Activated CD4-positive, alpha-beta T cell treated with anti-CD3 and anti-CD28 coated beads for 36 hours (primary cell): ENCODE results near the gene CPSF2. TPM values are rescaled to one million over a fixed set of nuclear protein-coding genes. Genes with fewer than 3 reads are reported as not detected.
A peak's percentile ranks its signal among the peaks of the same experiment; 100 is the strongest.

Experiments used
- ATAC-seq: fragments of 200-7000 bp; cut with Tn5 transposase; one replicate; pipeline ENCODE4 v1.10.0; 2021; ENCODE audit warnings: mild to moderate bottlenecking, moderate library complexity
- CTCF ChIA-PET: fragments of 350-600 bp; sonication (Branson Sonifier 250); formaldehyde crosslinking; loops from one replicate; lab custom pipeline; 2021; ENCODE audit warnings: antibody characterized with exemption; lab: Charles Lee
- POLR2A ChIA-PET: fragments of 350-600 bp; sonication (Branson Sonifier 250); formaldehyde crosslinking; loops from one replicate; lab custom pipeline; 2021; ENCODE audit warnings: antibody characterized with exemption, inconsistent platforms; lab: Charles Lee
- DNase-seq: peaks from one replicate; pipeline ENCODE4 v3.0.0-alpha.2; 2020
- H3K27ac Mint-ChIP-seq: one replicate; pipeline ENCODE4 v1.8.0; 2021; ENCODE audit warnings: mixed read lengths
- H3K27me3 Mint-ChIP-seq: one replicate; pipeline ENCODE4 v1.8.0; 2021; ENCODE audit warnings: mixed read lengths
- H3K36me3 Mint-ChIP-seq: one replicate; pipeline ENCODE4 v1.8.0; 2021; ENCODE audit warnings: low read depth, mixed read lengths
- H3K4me1 Mint-ChIP-seq: one replicate; pipeline ENCODE4 v1.8.0; 2021; ENCODE audit warnings: mixed read lengths
- H3K4me3 Mint-ChIP-seq: one replicate; pipeline ENCODE4 v1.8.0; 2021; ENCODE audit warnings: mild to moderate bottlenecking, moderate library complexity, mixed read lengths
- H3K9me3 Mint-ChIP-seq: one replicate; pipeline ENCODE4 v1.8.0; 2021; ENCODE audit warnings: low read depth, mixed read lengths
- intact Hi-C, 2 experiments: fragments of 100-400 bp; cut with DNase I in 1 of 2; cut with micrococcal nuclease in 1 of 2; formaldehyde crosslinking; loops; one replicate each; pipeline versions ENCODE4 v1.14.2 to v1.15.1; 2022 to 2024; cut with DNase I, micrococcal nuclease
- total RNA-seq, 2 experiments: library from RNA; stranded (reverse); gene quantifications; one replicate each; pipeline ENCODE4 v1.2.3, GENCODE V29; 2021

The CPSF2 gene
- 100 to 1,000 TPM; 102 to 117 TPM for total RNA-seq

GRCh38 chr14:92121670-92122350, at the start of gene CPSF2, which contains the start of gene NDUFB1:
TSS of gene CPSF2 (plus strand) at chr14:92121969. CDS start at chr14:92130985, 9,016 bp downstream.
TSS of gene NDUFB1 (minus strand) at chr14:92121706. CDS start at chr14:92117637, 4,069 bp downstream.
- DNase-seq: peak; percentile 90
- Mint-ChIP-seq H3K36me3 (peaks cover 34% of the 10 kb centered on the region), H3K27ac (peak within 1 kb of the TSS; percentile 100)

GRCh38 chr14:92074555-92074954, 47.2 kb upstream of the CPSF2 start:
- no peak for ATAC-seq
- intact Hi-C loops: no loop called here
- Mint-ChIP-seq H3K9me3 (no peaks in the 10 kb centered on the region), H3K27me3 (no peaks in the 10 kb centered on the region), H3K36me3 (peaks cover 11% of the 10 kb centered on the region), H3K4me1 (no peaks in the 10 kb centered on the region), H3K27ac (peak overlapping the region; percentile 24), H3K4me3 (no peak overlapping the region)
- ChIA-PET POLR2A (no interaction called here), CTCF (interaction anchor here (1.6 kb wide), 1 partner anchor 12 kb away, joined by 4 read pairs; no protein-coding TSS in a partner anchor)
- DNase-seq: no peak

More at GRCh38 chr14:92121670-92122350, at the start of gene CPSF2, which contains the start of gene NDUFB1:
- ATAC-seq: peak; percentile 92
- intact Hi-C loops: loop anchor here (1.0 to 5.0 kb wide), 6 partner anchors 16 to 672 kb away; partner anchors contain the start of genes ATXN3 (in 2 of the 2), GOLGA5 (in 1 of the 2) and TRIP11 (in 1 of the 2)
- ChIA-PET POLR2A (interaction anchor here (0.5 to 7.3 kb wide), 10 partner anchors 11 to 894 kb away, joined by 3 to 59 read pairs (median 4); partner anchors contain the start of genes ATXN3 and TRIP11), CTCF (interaction anchor here (0.6 to 13.1 kb wide), 12 partner anchors 13 to 1309 kb away, joined by 3 to 125 read pairs (median 3); partner anchors contain the start of genes ATXN3 and TRIP11)
- peaks cover 34% of the 10 kb centered on the region for H3K4me1 Mint-ChIP-seq
- H3K9me3 Mint-ChIP-seq: no peaks in the 10 kb centered on the region
- H3K27me3 Mint-ChIP-seq: no peaks in the 10 kb centered on the region
- peak within 1 kb of the TSS; percentile 77 for H3K4me3 Mint-ChIP-seq

GRCh38 chr14:92088494-92088893, 33.3 kb upstream of the CPSF2 start:
- ChIA-PET POLR2A (interaction anchor here (0.6 kb wide), 2 partner anchors 45 to 71 kb away, joined by 3 to 4 read pairs; no protein-coding TSS in a partner anchor), CTCF (interaction anchor here (0.6 kb wide), 1 partner anchor 89 kb away, joined by 3 read pairs; no protein-coding TSS in a partner anchor)
- no peaks in the 10 kb centered on the region for H3K27me3 Mint-ChIP-seq
- peaks cover 29% of the 10 kb centered on the region for H3K36me3 Mint-ChIP-seq
- no peaks in the 10 kb centered on the region for H3K9me3 Mint-ChIP-seq
- no peak overlapping the region for H3K4me3 Mint-ChIP-seq
- no peak for ATAC-seq
- no peaks in the 10 kb centered on the region for H3K4me1 Mint-ChIP-seq
- H3K27ac Mint-ChIP-seq: no peak overlapping the region
- DNase-seq: no peak
- intact Hi-C loops: no loop called here

DNA sequence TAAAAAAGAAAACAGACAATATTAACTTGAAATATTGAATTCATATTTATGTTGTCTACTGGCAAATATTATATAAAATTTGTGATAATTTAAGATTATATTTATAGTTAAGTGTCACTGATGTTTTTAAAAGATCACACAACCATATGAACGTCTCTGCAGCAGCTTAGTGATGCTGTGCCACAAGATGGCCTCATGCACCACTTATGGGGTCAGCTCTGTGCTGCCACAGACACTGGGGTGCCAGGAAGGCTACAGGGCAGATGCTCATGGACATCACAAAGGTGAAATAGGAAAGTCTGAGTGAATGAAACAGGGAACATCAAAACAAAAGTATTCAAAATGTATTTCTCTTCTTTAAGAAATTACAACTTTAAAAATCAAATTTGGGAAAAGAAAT, 28.4 kb upstream of the CPSF2 start:
- Mint-ChIP-seq H3K27me3 (no peaks in the 10 kb centered on the region), H3K36me3 (peaks cover 16% of the 10 kb centered on the region), H3K4me3 (no peak overlapping the region), H3K4me1 (no peaks in the 10 kb centered on the region), H3K27ac (no peak overlapping the region), H3K9me3 (no peaks in the 10 kb centered on the region)
- ChIA-PET CTCF (interaction anchor here (0.5 to 1.1 kb wide), 3 partner anchors 15 to 173 kb away, joined by 3 to 4 read pairs (median 4); partner anchors contain the start of genes CPSF2 and NDUFB1), POLR2A (interaction anchor here (0.6 kb wide), 1 partner anchor 16 kb away, joined by 6 read pairs; no protein-coding TSS in a partner anchor)
- intact Hi-C loops: no loop called here
- peak; percentile 35 for DNase-seq
- ATAC-seq: no peak

DNA sequence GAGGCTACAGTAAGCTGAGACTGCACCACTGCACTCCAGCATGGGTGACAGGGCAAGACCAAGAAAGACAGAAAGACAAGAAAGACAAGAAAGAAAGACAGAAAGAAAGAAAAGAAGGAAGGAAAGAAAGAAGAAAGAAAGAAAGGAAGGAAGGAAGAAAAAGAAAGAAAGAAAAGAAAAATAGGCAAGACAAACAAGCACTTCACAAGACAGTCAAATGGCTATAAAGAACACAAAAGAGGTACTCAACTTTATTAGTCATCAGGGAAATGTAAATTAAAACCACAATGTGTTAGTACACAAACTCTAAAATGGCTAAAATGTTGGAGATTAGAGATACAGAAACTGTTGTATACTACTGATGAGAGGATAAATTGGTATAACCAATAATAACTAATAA, 22.0 kb upstream of the CPSF2 start:
- H3K4me3 Mint-ChIP-seq: no peak overlapping the region
- ChIA-PET POLR2A (no interaction called here), CTCF (interaction anchor here (0.6 to 1.1 kb wide), 3 partner anchors 8 to 442 kb away, joined by 3 read pairs; partner anchors contain the start of genes CPSF2 and NDUFB1)
- DNase-seq: no peak
- no peak overlapping the region for H3K27ac Mint-ChIP-seq
- ATAC-seq: no peak
- H3K4me1 Mint-ChIP-seq: peaks cover 21% of the 10 kb centered on the region
- H3K36me3 Mint-ChIP-seq: peaks cover 5% of the 10 kb centered on the region
- intact Hi-C loops: no loop called here
- no peaks in the 10 kb centered on the region for H3K27me3 Mint-ChIP-seq
- no peaks in the 10 kb centered on the region for H3K9me3 Mint-ChIP-seq

- ATAC-seq (no peak), DNase-seq (no peak)
- H3K36me3 Mint-ChIP-seq: peaks cover 2% of the 10 kb centered on the region
- H3K27ac Mint-ChIP-seq: no peak overlapping the region
- H3K9me3 Mint-ChIP-seq: no peaks in the 10 kb centered on the region
- ChIA-PET CTCF (interaction anchor here (1.6 kb wide), 1 partner anchor 45 kb away, joined by 3 read pairs; no protein-coding TSS in a partner anchor), POLR2A (no interaction called here)
- peaks cover 41% of the 10 kb centered on the region for H3K4me1 Mint-ChIP-seq
- intact Hi-C loops: no loop called here
- H3K27me3 Mint-ChIP-seq: no peaks in the 10 kb centered on the region
- H3K4me3 Mint-ChIP-seq: no peak overlapping the region
These were observed 18.3 kb upstream of the CPSF2 start for GRCh38 chr14:92103363-92103989.

GRCh38 chr14:92105073-92105892, 16.5 kb upstream of the CPSF2 start:
- H3K36me3 Mint-ChIP-seq: peaks cover 2% of the 10 kb centered on the region
- H3K27ac Mint-ChIP-seq: peak overlapping the region; percentile 91
- H3K9me3 Mint-ChIP-seq: no peaks in the 10 kb centered on the region
- H3K4me1 Mint-ChIP-seq: peaks cover 42% of the 10 kb centered on the region
- ChIA-PET CTCF (interaction anchor here (1.1 to 5.5 kb wide), 3 partner anchors 14 to 65 kb away, joined by 3 to 125 read pairs (median 3); partner anchors contain the start of genes CPSF2 and NDUFB1), POLR2A (interaction anchor here (0.6 to 5.6 kb wide), 3 partner anchors 17 to 71 kb away, joined by 4 to 59 read pairs (median 8); partner anchors contain the start of genes CPSF2, NDUFB1 and TRIP11)
- H3K4me3 Mint-ChIP-seq: peak overlapping the region; percentile 90
- no peaks in the 10 kb centered on the region for H3K27me3 Mint-ChIP-seq
- no peak for DNase-seq
- intact Hi-C loops: loop anchor here in 1 of 2 experiments (5.0 kb wide), 2 partner anchors 572 to 1348 kb away; no protein-coding TSS in a partner anchor
- no peak for ATAC-seq

- H3K36me3 Mint-ChIP-seq: peaks cover 2% of the 10 kb centered on the region
- peak; percentile 24 for DNase-seq
These were observed 16.0 kb upstream of the CPSF2 start for GRCh38 chr14:92105893-92106142.

GRCh38 chr14:92106143-92106926, 15.4 kb upstream of the CPSF2 start, which contains the start of gene ATXN3:
TSS of gene ATXN3 (minus strand) at chr14:92106582. CDS start at chr14:92106552, 30 bp downstream.
- Mint-ChIP-seq H3K9me3 (no peaks in the 10 kb centered on the region), H3K27me3 (no peaks in the 10 kb centered on the region), H3K36me3 (peaks cover 2% of the 10 kb centered on the region), H3K27ac (peak within 1 kb of the TSS; percentile 92), H3K4me1 (peaks cover 42% of the 10 kb centered on the region), H3K4me3 (peak within 1 kb of the TSS; percentile 90)
- peak; percentile 97 for ATAC-seq
- intact Hi-C loops: loop anchor here (1.0 to 5.0 kb wide), 8 partner anchors 15 to 1349 kb away; partner anchors contain the start of genes CPSF2 (in 2 of the 2), NDUFB1 (in 2 of the 2), TRIP11 (in 2 of the 2) and GOLGA5 (in 1 of the 2)
- ChIA-PET POLR2A (interaction anchor here (0.6 to 5.6 kb wide), 6 partner anchors 11 to 741 kb away, joined by 3 to 59 read pairs (median 6); partner anchors contain the start of genes CPSF2, NDUFB1 and TRIP11), CTCF (interaction anchor here (0.6 to 5.5 kb wide), 12 partner anchors 9 to 518 kb away, joined by 3 to 125 read pairs (median 3); partner anchors contain the start of genes CPSF2, NDUFB1 and TRIP11)
- DNase-seq: peak; percentile 98

More at GRCh38 chr14:92105893-92106142, 16.0 kb upstream of the CPSF2 start:
- no peak for ATAC-seq
- POLR2A ChIA-PET: interaction anchor here (0.6 to 5.6 kb wide), 3 partner anchors 16 to 71 kb away, joined by 4 to 59 read pairs (median 8); partner anchors contain the start of genes CPSF2, NDUFB1 and TRIP11
- peak overlapping the region; percentile 91 for H3K27ac Mint-ChIP-seq
- intact Hi-C loops: loop anchor here (1.0 to 5.0 kb wide), 8 partner anchors 15 to 1349 kb away; partner anchors contain the start of genes CPSF2 (in 2 of the 2), NDUFB1 (in 2 of the 2), TRIP11 (in 2 of the 2) and GOLGA5 (in 1 of the 2)
- H3K27me3 Mint-ChIP-seq: no peaks in the 10 kb centered on the region
- H3K9me3 Mint-ChIP-seq: no peaks in the 10 kb centered on the region
- peak overlapping the region; percentile 90 for H3K4me3 Mint-ChIP-seq
- H3K4me1 Mint-ChIP-seq: peaks cover 42% of the 10 kb centered on the region
- CTCF ChIA-PET: interaction anchor here (0.8 to 5.5 kb wide), 4 partner anchors 15 to 130 kb away, joined by 3 to 125 read pairs (median 3); partner anchors contain the start of genes CPSF2 and NDUFB1
